Measurements from ENCODE around the gene ARHGAP6. TPM values are rescaled to one million over a fixed set of nuclear protein-coding genes. Genes with fewer than 3 reads are reported as not detected.

ARHGAP6 gene
- total RNA-seq, 1 experiment from 2014 or later = 0.07 TPM

- no peak overlapping the region for H4K91ac ChIP-seq (ENCODE audit: insufficient read length, low read depth, low read length)
- H2BK5ac ChIP-seq (ENCODE audit: insufficient read length, low read length) = no peak overlapping the region
- H3K18ac ChIP-seq (ENCODE audit: insufficient read length, low read depth, low read length) = no peak overlapping the region
- TF ChIP-seq CTCF (conservative IDR thresholded peaks at IDR 0.05) = no peak
- no peak overlapping the region for H2AFZ ChIP-seq (ENCODE audit: low read length)
- no peak overlapping the region for H3T11ph ChIP-seq (ENCODE audit: low read length)
- H3K4me2 ChIP-seq (ENCODE audit: insufficient read depth, insufficient read length, low read length) = no peak overlapping the region
- WGBS (ENCODE audit: extremely low coverage, insufficient read length, low lambda C conversion rate) = no CpG with 5 or more reads among the region's 4 CpGs
- H2BK15ac ChIP-seq (ENCODE audit: low read depth, low read length) = no peak overlapping the region
- no peak overlapping the region for H2AK5ac ChIP-seq (ENCODE audit: insufficient read length, low read length)
- no peak overlapping the region for H2BK120ac ChIP-seq (ENCODE audit: low read depth, low read length, poor library complexity, severe bottlenecking)
- H3K4ac ChIP-seq (ENCODE audit: low read depth, low read length) = no peak overlapping the region
- H3K9ac ChIP-seq (ENCODE audit: extremely low read depth, insufficient read length, low read length) = no peak overlapping the region
- H3K56ac ChIP-seq (ENCODE audit: insufficient read length, low read depth, low read length) = no peak overlapping the region
- H3K9me3 Mint-ChIP-seq = peaks cover 35 to 43% of the 10 kb centered on the region in 2 experiments
- H3K4me3 Mint-ChIP-seq = no peak overlapping the region
- H2BK12ac ChIP-seq (ENCODE audit: insufficient read length, low read depth, low read length) = no peak overlapping the region
- H3K4me1 ChIP-seq (ENCODE audit: insufficient read depth, low read length) = no peaks in the 10 kb centered on the region
- no peak overlapping the region for H3K23ac ChIP-seq (ENCODE audit: insufficient read length, low read depth, low read length)
- no peaks in the 10 kb centered on the region for H3K9me3 ChIP-seq (ENCODE audit: control insufficient read depth, low read depth, low read length)
- H4K8ac ChIP-seq (replicated peaks; ENCODE audit: insufficient read length, low read depth, low read length) = no peak overlapping the region
- H3K27ac ChIP-seq (ENCODE audit: insufficient read length, low read depth, low read length) = no peak overlapping the region
- no peaks in the 10 kb centered on the region for H3K4me1 Mint-ChIP-seq
- H2BK20ac ChIP-seq (ENCODE audit: low read depth, low read length, poor library complexity, severe bottlenecking) = no peak overlapping the region
- H4K20me1 ChIP-seq (ENCODE audit: control insufficient read depth, insufficient read depth, insufficient read length) = no peaks in the 10 kb centered on the region
- H3K27me3 Mint-ChIP-seq (ENCODE audit: low read depth) = no peaks in the 10 kb centered on the region
- H3K36me3 Mint-ChIP-seq (ENCODE audit: insufficient read depth in 1 of 3, low read depth in 3 of 3) = no peaks in the 10 kb centered on the region
- H3K27ac Mint-ChIP-seq = no peak overlapping the region
- no peak overlapping the region for H3K14ac ChIP-seq (ENCODE audit: insufficient read depth, low read length)
- no peaks in the 10 kb centered on the region for H3K79me2 ChIP-seq (ENCODE audit: insufficient read depth, low read length)
- H4K5ac ChIP-seq (ENCODE audit: insufficient read length, low read depth, low read length) = no peak overlapping the region
- no peaks in the 10 kb centered on the region for H3K23me2 ChIP-seq (ENCODE audit: insufficient read length, low read depth, low read length, poor library complexity, severe bottlenecking)
- H3K79me1 ChIP-seq (ENCODE audit: insufficient read depth, low read depth, low read length, poor library complexity, severe bottlenecking) = no peaks in the 10 kb centered on the region
- no peaks in the 10 kb centered on the region for H3K27me3 ChIP-seq (ENCODE audit: insufficient read depth, low read length)
- no peak for DNase-seq
These were observed 455.3 kb downstream of the ARHGAP6 start for GRCh38 chrX:11210415-11210801.

All from H9 (cell line).